Keratinocyte (primary cell): ENCODE results near the gene ELAPOR1. TPM values are rescaled to one million over a fixed set of nuclear protein-coding genes. Genes with fewer than 3 reads are reported as not detected.

Experiments
- DNase-seq: peaks from one replicate; pipeline ENCODE4 v3.0.0-alpha.2; 2011; ENCODE audit warnings: low read depth, missing footprints, low spot score
- FAIRE-seq: peaks from 2 replicates; lab custom pipeline; 2011; peaks lifted over from hg19 to GRCh38; lab: Jason Lieb, UNC
- H2AFZ ChIP-seq: 2 replicates; pipeline ENCODE4 v1.6.0; 2012; ENCODE audit warnings: low read length, control low read depth, inconsistent platforms; ENCODE audit not compliant: control insufficient read depth
- H3K27ac ChIP-seq: 2 replicates; pipeline ENCODE4 v1.5.1; 2011; ENCODE audit warnings: low read length; ENCODE audit not compliant: control insufficient read depth, insufficient read depth
- H3K27me3 ChIP-seq: 3 replicates; pipeline ENCODE4 v1.6.0; 2011; ENCODE audit warnings: low read length; ENCODE audit not compliant: control insufficient read depth, insufficient read depth; ENCODE audit errors: extremely low read depth
- H3K36me3 ChIP-seq, 2 experiments: 2 replicates in 1 of 2; 3 replicates in 1 of 2; pipeline ENCODE4 v1.5.1; 2011; ENCODE audit warnings: low read length in 2 of 2, mild to moderate bottlenecking in 1 of 2; ENCODE audit not compliant: control insufficient read depth in 2 of 2, insufficient read depth in 2 of 2; ENCODE audit errors: extremely low read depth in 1 of 2
- H3K4me1 ChIP-seq: 3 replicates; pipeline ENCODE4 v1.5.1; 2011; ENCODE audit warnings: low read length; ENCODE audit not compliant: control insufficient read depth, insufficient read depth; ENCODE audit errors: extremely low read depth
- H3K4me2 ChIP-seq: 3 replicates; pipeline ENCODE4 v1.6.0; 2011; ENCODE audit warnings: low read depth, low read length; ENCODE audit not compliant: control insufficient read depth, insufficient read depth; ENCODE audit errors: extremely low read depth
- H3K4me3 ChIP-seq, 3 experiments: fragments of 200-600 bp in 1 of 3; sonication (generic) in 1 of 3; 2 replicates in 2 of 3; 3 replicates in 1 of 3; pipeline ENCODE4 v1.5.1; 2011 to 2016; ENCODE audit warnings: low read length in 3 of 3, mild to moderate bottlenecking in 3 of 3, control low read depth in 2 of 3, inconsistent platforms in 1 of 3, low read depth in 1 of 3, mixed read lengths in 1 of 3, mixed run types in 1 of 3, moderate library complexity in 1 of 3; ENCODE audit not compliant: control insufficient read depth in 2 of 3, insufficient read depth in 2 of 3; ENCODE audit errors: extremely low read depth in 1 of 3
- H3K79me2 ChIP-seq: 2 replicates; pipeline ENCODE4 v1.6.0; 2012; ENCODE audit warnings: low read length; ENCODE audit not compliant: control insufficient read depth, insufficient read depth
- H3K9ac ChIP-seq: 3 replicates; pipeline ENCODE4 v1.6.0; 2011; ENCODE audit warnings: low read length; ENCODE audit not compliant: control insufficient read depth, insufficient read depth; ENCODE audit errors: extremely low read depth
- H3K9me1 ChIP-seq: 3 replicates; pipeline ENCODE4 v1.6.0; 2011; ENCODE audit warnings: low read length; ENCODE audit not compliant: control insufficient read depth, insufficient read depth; ENCODE audit errors: extremely low read depth
- H3K9me3 ChIP-seq: 2 replicates; pipeline ENCODE4 v1.5.1; 2012; ENCODE audit warnings: low read depth, low read length; ENCODE audit not compliant: control insufficient read depth
- H4K20me1 ChIP-seq: 3 replicates; pipeline ENCODE4 v1.6.0; 2011; ENCODE audit warnings: low read length; ENCODE audit not compliant: control insufficient read depth, insufficient read depth; ENCODE audit errors: extremely low read depth
- CTCF ChIP-seq, 3 experiments: IDR thresholded peaks in 1 of 3; conservative IDR thresholded peaks in 1 of 3; optimal IDR thresholded peaks in 1 of 3; 2 replicates in 2 of 3; 3 replicates in 1 of 3; pipeline versions ENCODE3 to v1.5.1; 2011; ENCODE audit warnings: low read length in 3 of 3, mild to moderate bottlenecking in 3 of 3, moderate library complexity in 2 of 3, control low read depth in 1 of 3, inconsistent platforms in 1 of 3; ENCODE audit not compliant: insufficient read depth in 2 of 3; ENCODE audit errors: extremely low read depth in 1 of 3
- EZH2 ChIP-seq: IDR thresholded peaks from one replicate; pipeline ENCODE4 v1.6.1; 2012; ENCODE audit warnings: inconsistent platforms, mild to moderate bottlenecking, low read length, moderate library complexity
- dilution Hi-C: fragments of 300-500 bp; cut with MboI; formaldehyde crosslinking; loops from one replicate; pipeline ENCODE4 v1.7.0; 2020; ENCODE audit warnings: low sequenced_read_pairs; ENCODE audit not compliant: extremely low pct_ligation_motif_present
- polyA plus RNA-seq, 5 experiments: library from polyadenylated mRNA; depleted of rRNA in 3 of 5; stranded (reverse) in 3 of 5; stranded (forward) in 1 of 5; unstranded in 1 of 5; fragments of >200 nt; gene quantifications; 1 replicate in 1 of 5; 2 replicates in 3 of 5; 3 replicates in 1 of 5; pipeline versions ENCODE4 v1.2.1 to v1.2.3, GENCODE V29; 2011 to 2012; ENCODE audit warnings: missing spikeins in 2 of 5, low read depth in 1 of 5, low replicate concordance in 1 of 5

The ELAPOR1 gene
- polyA plus RNA-seq, 1 donor (not counting 4 experiments of a cell fraction or from before 2014, with no cell fraction given), result 0.24 TPM

GRCh38 chr1:109152196-109152595, 38.3 kb downstream of the ELAPOR1 start:
- Histone ChIP-seq H4K20me1 (no peaks in the 10 kb centered on the region), H3K27ac (no peak overlapping the region), H3K9me1 (no peaks in the 10 kb centered on the region), H3K4me1 (no peaks in the 10 kb centered on the region), H3K9ac (no peak overlapping the region), H2AFZ (no peak overlapping the region), H3K36me3 (no peaks in the 10 kb centered on the region), H3K4me2 (no peak overlapping the region), H3K4me3 (no peak overlapping the region), H3K79me2 (no peaks in the 10 kb centered on the region), H3K9me3 (no peaks in the 10 kb centered on the region), H3K27me3 (no peaks in the 10 kb centered on the region)
- DNase-seq, result no peak
- dilution Hi-C loops, result no loop called here
- TF ChIP-seq CTCF (optimal IDR thresholded peaks at IDR 0.05 in 1 of 3, IDR thresholded peaks at IDR 0.05 in 1 of 3, conservative IDR thresholded peaks at IDR 0.05 in 1 of 3; ENCODE audit: extremely low read depth in 1 of 3, insufficient read depth in 2 of 3, low read length in 3 of 3) (no peak), EZH2 (no peak)
- FAIRE-seq, result no peak

GRCh38 chr1:109156916-109157385, 43.0 kb downstream of the ELAPOR1 start:
- Histone ChIP-seq H3K27ac (no peak overlapping the region), H3K79me2 (no peaks in the 10 kb centered on the region), H3K4me2 (no peak overlapping the region), H3K36me3 (no peaks in the 10 kb centered on the region), H2AFZ (no peak overlapping the region), H3K9ac (no peak overlapping the region), H4K20me1 (no peaks in the 10 kb centered on the region), H3K4me1 (peaks cover 7% of the 10 kb centered on the region), H3K27me3 (no peaks in the 10 kb centered on the region), H3K9me3 (no peaks in the 10 kb centered on the region), H3K9me1 (no peaks in the 10 kb centered on the region), H3K4me3 (no peak overlapping the region)
- TF ChIP-seq CTCF (optimal IDR thresholded peaks at IDR 0.05 in 1 of 3, IDR thresholded peaks at IDR 0.05 in 1 of 3, conservative IDR thresholded peaks at IDR 0.05 in 1 of 3; ENCODE audit: extremely low read depth in 1 of 3, insufficient read depth in 2 of 3, low read length in 3 of 3) (no peak), EZH2 (no peak)
- dilution Hi-C loops, result no loop called here
- DNase-seq (no peak), FAIRE-seq (no peak)
